A549 treated with RU486 at 1 μM for 4 hours (cell line): ENCODE data around the gene ATP13A3. TPM values are rescaled to one million over a fixed set of nuclear protein-coding genes. Genes with fewer than 3 reads are reported as not detected.

ENCODE experiments used
- total RNA-seq: library from RNA; stranded (reverse); fragments of 200-300 nt; extraction: Qiagen RNA extraction; gene quantifications from 5 replicates; pipeline ENCODE4 v1.2.3, GENCODE V29; 2022; ENCODE audit warnings: low read depth

ATP13A3 gene
- 19.4 to 50.3 TPM (median 35.8 TPM) in 5 replicates for total RNA-seq

DNA sequence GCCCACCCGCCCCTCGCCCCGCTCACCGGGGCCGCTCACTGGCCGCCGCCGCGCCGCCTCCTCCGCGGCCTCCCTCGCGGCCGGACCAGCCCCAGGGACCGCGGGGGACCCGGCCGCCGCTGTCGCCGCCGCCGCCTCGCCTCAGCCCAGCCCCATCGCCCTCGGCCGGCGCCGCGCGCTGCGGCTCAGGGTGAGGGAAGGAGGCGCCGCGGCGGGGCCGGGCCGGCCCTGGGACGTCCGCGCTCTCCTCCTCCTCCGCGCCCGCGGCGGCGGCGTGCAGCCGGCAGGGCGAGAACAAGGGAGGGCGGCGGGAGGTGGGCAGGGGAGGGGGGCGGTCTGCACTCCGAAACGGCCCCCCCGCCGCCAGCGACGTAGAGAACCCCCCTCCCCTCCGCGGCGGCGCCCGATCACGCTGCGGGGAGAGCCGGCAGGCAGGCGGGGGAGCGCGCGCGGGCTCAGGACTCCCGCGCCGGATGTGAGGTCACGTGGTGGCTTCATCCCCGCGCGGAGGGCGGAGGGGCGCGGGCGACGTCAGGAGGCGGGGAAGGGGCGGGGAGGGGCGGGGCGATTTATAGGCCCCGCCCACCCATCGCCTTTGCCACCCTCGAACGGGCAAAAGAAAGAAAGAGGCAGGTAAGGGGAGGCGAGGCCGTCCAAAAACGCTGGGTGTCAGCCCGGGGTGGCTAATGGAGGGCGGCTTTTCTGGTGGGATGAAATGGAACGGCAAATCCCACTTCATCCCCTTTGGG is at the start of gene ATP13A3:
ATP13A3 (minus strand) TSS at position 463 of the 749 bp plus-strand sequence. CDS start 24,812 bp downstream, outside the sequence.

DNA sequence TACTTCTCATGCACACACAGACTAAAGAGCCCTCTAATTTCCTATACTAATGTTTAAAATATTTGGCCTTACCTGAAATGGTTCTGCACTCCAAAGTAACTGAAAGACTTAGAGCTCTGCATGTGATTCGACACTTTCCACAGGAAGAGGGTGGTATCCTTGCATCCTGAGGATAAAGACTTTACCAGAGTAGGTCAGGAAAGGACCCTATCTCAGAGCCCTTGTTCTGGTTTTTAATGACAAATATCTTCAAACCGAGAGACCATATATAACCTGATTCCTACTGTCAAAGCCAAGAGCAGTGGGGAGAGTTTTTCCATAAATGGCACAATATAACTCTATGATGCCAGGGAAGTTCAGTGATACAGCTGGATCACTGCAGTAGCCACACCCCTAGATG is 87.6 kb downstream of the ATP13A3 start, which contains the start of gene GP5:
GP5 (minus strand) TSS at position 101 of the 400 bp plus-strand sequence. CDS start 984 bp downstream, outside the sequence.

DNA sequence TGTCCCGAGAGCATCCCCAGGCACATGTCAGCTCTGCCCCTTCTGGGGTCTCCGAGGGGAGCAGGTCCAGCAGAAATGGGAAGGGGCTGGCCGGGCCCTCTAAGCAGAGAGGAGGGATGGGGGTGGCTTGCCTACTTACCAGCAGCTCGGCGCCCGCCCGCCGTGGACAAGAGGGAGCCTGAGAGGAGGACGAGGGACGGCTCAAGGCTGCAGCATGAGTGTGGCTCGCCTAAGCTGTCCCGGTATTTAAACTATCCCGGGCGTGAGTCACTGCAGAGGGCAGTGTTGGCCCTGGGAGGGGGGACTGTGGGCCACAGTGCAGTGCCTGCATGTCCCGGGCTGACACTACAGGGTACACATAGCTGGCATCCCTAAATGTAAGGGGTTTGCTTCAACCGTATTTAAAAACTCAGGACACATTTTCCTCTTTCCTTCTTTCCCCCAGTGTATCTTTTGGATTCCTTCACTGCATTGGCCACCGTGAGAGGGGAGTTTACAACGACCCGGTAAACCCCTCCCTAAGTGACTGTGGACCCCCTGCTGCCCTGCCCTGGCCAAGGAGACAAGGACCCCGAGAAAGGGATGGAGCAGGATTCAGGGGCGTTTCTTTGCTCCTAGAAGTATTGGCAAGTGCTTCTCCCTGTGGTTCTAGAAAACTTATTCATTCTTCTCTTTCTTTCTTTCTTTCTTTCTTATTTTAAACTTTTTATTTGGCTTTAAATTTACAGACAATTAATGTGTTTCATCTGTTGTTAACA is 117.1 kb downstream of the ATP13A3 start, which contains the start of gene LRRC15:
LRRC15 (minus strand) TSS at position 222 of the 758 bp plus-strand sequence. CDS start 8,700 bp downstream, outside the sequence.

Other genes starting within 250 kb of the ATP13A3 start
- not detected in 5 replicates for gene CPN2, start 135.7 kb downstream of the ATP13A3 start, total RNA-seq
- gene LRRC15, start 117.3 kb downstream of the ATP13A3 start, total RNA-seq, result 0.15 to 0.22 TPM (median 0.22 TPM) in 5 replicates
- gene GP5, start 87.7 kb downstream of the ATP13A3 start, total RNA-seq, result 0.03 TPM in 1 of 5 replicates, not detected in the others
- gene TMEM44, start 146.4 kb upstream of the ATP13A3 start, total RNA-seq, result 8.8 to 11.3 TPM (median 10.5 TPM) in 5 replicates
- gene LSG1, start 185.2 kb upstream of the ATP13A3 start, total RNA-seq, result 28.8 to 36.0 TPM (median 31.3 TPM) in 5 replicates
- gene FAM43A, start 198.9 kb upstream of the ATP13A3 start, total RNA-seq, result 2.3 to 5.9 TPM (median 4.9 TPM) in 5 replicates